Measurements from ENCODE around the gene SIK2. TPM values are rescaled to one million over a fixed set of nuclear protein-coding genes. Genes with fewer than 3 reads are reported as not detected.

The SIK2 gene
- total RNA-seq, 1 donor from 2014 or later, result 9.9 TPM

DNA sequence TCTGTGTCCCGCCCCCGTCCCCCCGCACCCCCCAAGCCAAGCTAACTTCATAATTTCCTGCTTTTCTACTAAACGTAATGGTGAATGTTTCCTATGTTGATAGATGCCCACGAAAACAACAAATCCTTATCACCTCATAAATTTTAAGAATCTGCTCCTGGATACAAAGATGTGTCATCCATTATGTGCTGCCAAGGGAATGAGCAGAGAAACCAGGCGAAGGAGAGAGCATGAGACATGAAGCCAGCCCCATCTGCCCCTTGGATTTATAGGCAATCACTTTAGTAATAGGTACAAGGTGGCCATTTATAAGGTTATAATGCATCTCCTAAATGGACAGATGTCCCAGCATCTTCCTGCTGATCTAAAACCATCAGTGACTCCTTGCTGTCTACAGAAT is 31.5 kb upstream of the SIK2 start:
- Mint-ChIP-seq H3K36me3 (ENCODE audit: low read depth) (no peaks in the 10 kb centered on the region), H3K4me1 (ENCODE audit: low read depth) (no peaks in the 10 kb centered on the region), H3K4me3 (ENCODE audit: low read depth) (no peak overlapping the region), H3K27ac (no peak overlapping the region), H3K9me3 (no peaks in the 10 kb centered on the region), H3K27me3 (ENCODE audit: low read depth) (peaks cover 6% of the 10 kb centered on the region)
- no peak for DNase-seq (ENCODE audit: low spot score)
- intact Hi-C loops (cut with micrococcal nuclease), result no loop called here

DNA sequence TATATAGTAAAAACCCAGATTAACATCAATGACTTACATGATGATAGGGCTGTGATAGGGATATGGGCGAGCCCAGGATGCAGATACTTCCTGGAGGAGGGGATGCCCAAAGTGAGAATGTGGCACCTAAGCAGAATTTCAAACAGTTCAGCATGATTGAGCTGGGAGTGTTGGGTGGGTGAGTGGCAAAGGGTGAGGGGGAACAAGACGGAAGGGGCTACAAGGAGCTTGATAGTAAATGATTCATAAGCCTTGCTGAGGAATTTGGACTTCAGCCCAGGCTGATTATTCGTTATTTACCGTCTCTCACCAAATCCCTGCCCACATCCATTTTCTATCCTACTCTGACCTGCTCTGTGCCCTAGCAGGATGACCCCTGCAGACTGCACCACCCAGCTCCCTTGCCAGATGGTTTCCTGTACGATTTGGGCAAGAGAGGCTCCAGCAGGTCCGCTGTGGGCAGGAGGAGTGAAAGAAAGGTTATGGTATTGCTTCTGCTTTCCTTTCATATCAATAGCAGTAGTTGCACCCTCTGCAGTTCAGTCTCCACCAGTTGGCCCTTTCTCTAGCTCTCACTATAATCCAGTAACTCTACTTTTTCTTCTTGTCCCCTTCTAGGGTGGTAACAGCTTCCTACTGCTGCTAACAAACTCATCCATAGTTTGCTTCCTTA is 30.3 kb upstream of the SIK2 start:
- Mint-ChIP-seq H3K9me3 (no peaks in the 10 kb centered on the region), H3K4me1 (ENCODE audit: low read depth) (no peaks in the 10 kb centered on the region), H3K27me3 (ENCODE audit: low read depth) (peaks cover 6% of the 10 kb centered on the region), H3K36me3 (ENCODE audit: low read depth) (no peaks in the 10 kb centered on the region), H3K4me3 (ENCODE audit: low read depth) (no peak overlapping the region), H3K27ac (no peak overlapping the region)
- intact Hi-C loops (cut with micrococcal nuclease), result no loop called here
- DNase-seq (ENCODE audit: low spot score), result no peak

DNA sequence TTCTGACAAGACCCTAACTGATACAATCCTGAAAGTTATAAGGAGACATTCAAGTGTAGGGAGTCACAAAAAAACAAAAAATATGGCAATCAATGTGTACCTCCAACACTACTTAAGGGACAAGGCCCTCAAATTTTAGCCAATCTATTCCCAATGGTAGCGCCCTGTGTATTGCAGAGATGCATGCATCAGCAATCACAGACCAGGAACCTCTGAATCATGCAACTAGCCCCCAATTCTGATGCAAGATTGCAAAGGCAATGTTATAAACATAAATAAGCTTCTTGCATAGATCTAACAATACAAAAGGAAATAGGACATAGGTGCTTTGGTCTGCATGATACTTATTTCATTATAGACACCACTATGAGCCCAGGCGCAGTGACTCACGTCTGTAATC is 29.7 kb upstream of the SIK2 start:
- Mint-ChIP-seq H3K9me3 (no peaks in the 10 kb centered on the region), H3K4me3 (ENCODE audit: low read depth) (no peak overlapping the region), H3K36me3 (ENCODE audit: low read depth) (no peaks in the 10 kb centered on the region), H3K27me3 (ENCODE audit: low read depth) (peaks cover 6% of the 10 kb centered on the region), H3K4me1 (ENCODE audit: low read depth) (no peaks in the 10 kb centered on the region), H3K27ac (no peak overlapping the region)
- intact Hi-C loops (cut with micrococcal nuclease), result no loop called here
- no peak for DNase-seq (ENCODE audit: low spot score)

DNA sequence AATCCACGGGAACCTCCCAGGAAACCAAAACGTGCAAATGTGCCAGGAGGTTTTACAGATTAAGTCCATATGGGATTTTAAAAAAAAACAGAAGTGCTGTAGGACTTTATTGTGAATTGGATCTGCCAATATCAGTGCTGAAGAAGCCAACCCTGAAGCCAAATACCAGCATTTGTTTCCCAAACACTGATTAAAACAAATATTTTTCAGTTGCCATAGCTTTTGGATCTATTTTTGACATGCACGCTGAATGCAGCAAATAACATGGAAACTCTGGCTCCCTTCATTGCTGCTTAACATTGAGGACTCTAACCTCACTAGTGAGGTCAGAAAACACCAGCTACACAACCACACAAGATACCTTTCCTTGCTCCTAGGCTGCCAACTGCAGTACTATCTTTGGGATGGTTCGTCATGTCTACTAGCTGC is 28.4 kb upstream of the SIK2 start:
- no peaks in the 10 kb centered on the region for H3K4me1 Mint-ChIP-seq (ENCODE audit: low read depth)
- peaks cover 6% of the 10 kb centered on the region for H3K27me3 Mint-ChIP-seq (ENCODE audit: low read depth)
- intact Hi-C loops (cut with micrococcal nuclease), result loop anchor here (2.0 kb wide), 1 partner anchor 15 kb away; no protein-coding TSS in a partner anchor
- H3K9me3 Mint-ChIP-seq, result no peaks in the 10 kb centered on the region
- no peak overlapping the region for H3K4me3 Mint-ChIP-seq (ENCODE audit: low read depth)
- DNase-seq (ENCODE audit: low spot score), result no peak
- H3K36me3 Mint-ChIP-seq (ENCODE audit: low read depth), result no peaks in the 10 kb centered on the region
- H3K27ac Mint-ChIP-seq, result no peak overlapping the region

DNA sequence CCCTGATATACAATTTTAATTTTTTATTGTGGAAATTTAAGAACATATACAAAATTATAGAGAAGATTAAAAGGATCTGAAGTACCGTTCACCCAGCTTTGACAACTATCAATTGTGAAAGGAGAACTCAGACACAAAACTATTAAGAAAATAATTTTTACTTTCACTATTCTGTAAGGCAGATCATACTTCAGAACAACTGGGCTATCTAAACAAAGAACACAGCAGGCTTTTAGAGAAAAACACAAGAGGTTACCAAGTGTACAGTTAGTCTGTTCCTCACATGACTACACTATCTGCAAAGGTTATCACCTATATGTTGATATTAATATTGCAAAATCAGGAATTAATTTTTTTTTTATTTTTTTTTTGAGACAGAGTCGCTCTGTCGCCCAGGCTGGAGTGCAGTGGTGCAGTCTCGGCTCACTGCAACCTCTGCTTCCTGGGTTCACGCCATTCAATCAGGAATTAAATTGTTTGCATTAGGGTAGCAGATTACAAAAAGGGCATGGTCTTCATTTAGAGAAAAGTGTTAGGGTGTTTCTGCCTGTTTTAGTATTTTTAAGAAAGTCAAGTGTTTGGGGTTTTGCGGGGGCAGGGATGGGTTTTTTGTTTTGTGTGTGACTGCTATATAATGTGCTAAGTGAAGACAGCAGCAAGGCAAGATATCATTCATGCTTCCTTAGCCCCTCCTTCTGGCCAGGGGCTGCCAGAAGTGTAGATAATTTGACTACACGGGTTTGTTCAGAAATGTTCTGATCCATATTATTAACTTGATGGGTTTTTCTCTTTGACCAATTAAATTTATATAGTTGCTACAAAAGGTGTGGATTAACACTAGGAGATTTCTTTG is 27.6 kb upstream of the SIK2 start:
- intact Hi-C loops (cut with micrococcal nuclease), result loop anchor here (2.0 kb wide), 1 partner anchor 14 kb away; no protein-coding TSS in a partner anchor
- H3K27ac Mint-ChIP-seq, result no peak overlapping the region
- peaks cover 6% of the 10 kb centered on the region for H3K27me3 Mint-ChIP-seq (ENCODE audit: low read depth)
- H3K4me1 Mint-ChIP-seq (ENCODE audit: low read depth), result no peaks in the 10 kb centered on the region
- no peak for DNase-seq (ENCODE audit: low spot score)
- H3K36me3 Mint-ChIP-seq (ENCODE audit: low read depth), result no peaks in the 10 kb centered on the region
- no peak overlapping the region for H3K4me3 Mint-ChIP-seq (ENCODE audit: low read depth)
- H3K9me3 Mint-ChIP-seq, result no peaks in the 10 kb centered on the region

DNA sequence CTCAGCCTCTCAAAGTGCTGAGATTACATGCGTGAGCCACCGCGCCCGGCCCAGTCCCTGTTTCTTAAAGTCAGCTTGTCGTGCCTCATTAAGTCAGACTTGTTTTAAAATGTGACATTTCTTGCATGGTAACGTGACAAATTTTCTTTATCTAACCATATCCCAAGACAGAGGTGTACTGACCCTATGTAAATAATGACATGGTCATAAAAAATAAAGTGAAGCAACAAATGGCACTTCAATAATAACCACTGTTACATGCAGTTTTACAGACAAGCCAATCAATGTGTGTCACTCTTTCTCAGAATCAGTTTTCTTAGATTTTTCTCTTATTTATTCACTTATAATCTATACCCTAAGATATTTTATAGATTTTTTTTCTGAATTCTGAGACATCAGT is 26.5 kb upstream of the SIK2 start:
- intact Hi-C loops (cut with micrococcal nuclease), result loop anchor here (2.0 kb wide), 1 partner anchor 13 kb away; no protein-coding TSS in a partner anchor
- Mint-ChIP-seq H3K27ac (no peak overlapping the region), H3K27me3 (ENCODE audit: low read depth) (peaks cover 4% of the 10 kb centered on the region)

DNA sequence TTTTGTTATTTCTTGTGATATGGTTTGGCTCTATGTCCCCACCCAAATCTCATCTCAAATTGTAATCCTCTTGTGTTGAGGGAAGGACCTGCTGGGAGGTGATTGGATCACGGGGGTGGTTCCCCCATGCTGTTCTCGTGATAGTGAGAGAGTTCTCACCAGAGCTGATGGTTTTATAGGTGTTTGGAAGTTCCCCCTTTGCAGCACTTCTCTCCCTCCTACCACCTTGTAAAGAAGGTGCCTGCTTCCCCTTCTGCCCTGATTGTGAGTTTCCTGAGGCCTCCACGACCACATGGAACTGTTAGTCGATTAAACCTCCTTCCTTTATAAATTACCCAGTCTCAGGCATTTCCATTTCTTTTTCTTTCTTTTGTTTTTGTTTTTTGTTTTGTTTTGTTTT is 24.4 kb upstream of the SIK2 start:
- no peaks in the 10 kb centered on the region for H3K4me1 Mint-ChIP-seq (ENCODE audit: low read depth)
- DNase-seq (ENCODE audit: low spot score), result no peak
- no peak overlapping the region for H3K4me3 Mint-ChIP-seq (ENCODE audit: low read depth)
- H3K27ac Mint-ChIP-seq, result no peak overlapping the region
- H3K36me3 Mint-ChIP-seq (ENCODE audit: low read depth), result no peaks in the 10 kb centered on the region
- peaks cover 4% of the 10 kb centered on the region for H3K27me3 Mint-ChIP-seq (ENCODE audit: low read depth)
- intact Hi-C loops (cut with micrococcal nuclease), result no loop called here
- no peaks in the 10 kb centered on the region for H3K9me3 Mint-ChIP-seq

More for the DNA sequence above, 26.5 kb upstream of the SIK2 start:
- Mint-ChIP-seq H3K36me3 (ENCODE audit: low read depth) (no peaks in the 10 kb centered on the region), H3K9me3 (no peaks in the 10 kb centered on the region), H3K4me3 (ENCODE audit: low read depth) (no peak overlapping the region), H3K4me1 (ENCODE audit: low read depth) (no peaks in the 10 kb centered on the region)
- DNase-seq (ENCODE audit: low spot score), result no peak

DNA sequence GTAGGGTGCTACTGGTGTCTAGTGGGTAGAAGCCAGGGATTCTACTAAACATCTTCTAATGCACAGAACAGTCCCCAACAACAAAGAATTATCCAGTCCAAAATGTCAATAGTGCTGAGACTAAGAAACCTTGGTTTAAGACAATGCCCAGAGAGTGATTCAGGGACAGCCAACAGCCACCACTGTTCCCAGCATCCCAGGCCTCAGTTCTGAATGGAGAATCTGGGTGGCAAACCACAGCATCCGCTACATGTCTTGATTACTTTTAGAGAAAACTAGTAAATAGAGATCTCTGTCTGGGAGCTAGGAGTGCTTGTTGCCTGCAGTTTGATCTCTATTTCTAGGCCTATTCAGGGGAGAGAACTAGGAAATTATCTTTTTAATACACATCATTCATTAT is 20.9 kb upstream of the SIK2 start:
- Mint-ChIP-seq H3K36me3 (ENCODE audit: low read depth) (no peaks in the 10 kb centered on the region), H3K4me1 (ENCODE audit: low read depth) (peaks cover under 1% of the 10 kb centered on the region), H3K9me3 (no peaks in the 10 kb centered on the region), H3K4me3 (ENCODE audit: low read depth) (no peak overlapping the region), H3K27me3 (ENCODE audit: low read depth) (peaks cover 2% of the 10 kb centered on the region), H3K27ac (no peak overlapping the region)
- intact Hi-C loops (cut with micrococcal nuclease), result no loop called here
- DNase-seq (ENCODE audit: low spot score), result no peak

DNA sequence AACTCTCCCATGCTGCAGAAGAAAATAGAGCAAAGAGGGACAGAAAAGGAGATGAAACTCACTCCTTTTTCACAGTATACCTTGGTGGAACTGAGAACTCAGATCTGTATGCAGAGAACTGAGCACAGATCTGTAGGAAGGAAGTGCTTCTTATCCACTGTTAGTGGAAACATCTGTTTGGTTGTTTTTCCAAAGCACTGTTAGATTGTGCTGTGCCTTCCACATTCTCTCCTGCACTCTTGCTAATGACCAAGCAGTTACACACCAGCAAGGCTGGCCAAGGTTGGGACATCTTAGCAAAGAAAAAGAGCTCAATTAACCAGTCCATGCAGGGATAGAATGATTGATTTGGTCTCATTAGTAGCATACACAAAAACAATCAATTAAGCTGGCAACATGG is 20.1 kb upstream of the SIK2 start:
- DNase-seq (ENCODE audit: low spot score), result no peak
- H3K4me3 Mint-ChIP-seq (ENCODE audit: low read depth), result no peak overlapping the region
- no peaks in the 10 kb centered on the region for H3K36me3 Mint-ChIP-seq (ENCODE audit: low read depth)
- intact Hi-C loops (cut with micrococcal nuclease), result no loop called here
- peaks cover 2% of the 10 kb centered on the region for H3K27me3 Mint-ChIP-seq (ENCODE audit: low read depth)
- H3K4me1 Mint-ChIP-seq (ENCODE audit: low read depth), result peaks cover 2% of the 10 kb centered on the region
- H3K27ac Mint-ChIP-seq, result no peak overlapping the region
- no peaks in the 10 kb centered on the region for H3K9me3 Mint-ChIP-seq

DNA sequence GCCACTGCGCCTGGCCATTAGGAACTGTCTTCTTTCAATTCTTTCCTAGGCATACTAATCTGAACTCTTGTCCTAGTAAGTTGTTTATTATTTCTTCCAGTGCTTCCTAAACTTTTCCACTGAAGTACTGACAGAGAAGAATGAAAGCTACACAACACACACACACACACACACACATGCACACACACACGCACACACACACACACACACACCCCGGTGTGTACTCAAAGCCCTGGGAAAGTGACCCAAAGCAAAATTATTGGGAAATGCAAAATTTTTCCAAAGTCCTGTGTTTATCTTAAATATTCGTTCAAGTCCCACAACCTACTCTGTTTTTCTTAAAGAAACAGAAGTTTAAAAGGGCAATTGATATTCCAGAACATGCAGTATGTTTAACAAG is 19.4 kb upstream of the SIK2 start:
- no peak overlapping the region for H3K4me3 Mint-ChIP-seq (ENCODE audit: low read depth)
- DNase-seq (ENCODE audit: low spot score), result no peak
- H3K9me3 Mint-ChIP-seq, result no peaks in the 10 kb centered on the region
- no peaks in the 10 kb centered on the region for H3K36me3 Mint-ChIP-seq (ENCODE audit: low read depth)
- intact Hi-C loops (cut with micrococcal nuclease), result no loop called here
- H3K27me3 Mint-ChIP-seq (ENCODE audit: low read depth), result peaks cover 2% of the 10 kb centered on the region
- peaks cover 2% of the 10 kb centered on the region for H3K4me1 Mint-ChIP-seq (ENCODE audit: low read depth)
- H3K27ac Mint-ChIP-seq, result no peak overlapping the region

DNA sequence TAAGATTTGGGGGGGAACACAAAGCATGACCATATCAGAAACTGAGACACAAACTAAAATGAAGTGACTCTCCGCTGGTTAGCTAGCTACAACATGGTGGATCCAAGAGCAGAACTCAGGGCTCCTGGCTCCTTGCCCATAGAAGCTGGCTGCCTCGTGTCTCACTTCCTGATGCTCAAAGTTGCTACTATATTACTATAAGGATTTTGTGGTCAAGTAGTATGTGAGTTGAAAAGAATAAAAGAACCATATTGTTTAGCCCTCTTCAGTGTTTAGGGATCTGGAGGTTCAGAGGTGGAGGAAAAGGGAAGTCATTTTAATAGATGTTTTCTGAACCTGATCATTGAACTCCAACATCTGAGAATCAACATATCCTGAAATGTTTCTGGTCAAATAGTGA is 16.9 kb upstream of the SIK2 start:
- intact Hi-C loops (cut with micrococcal nuclease), result no loop called here
- no peak overlapping the region for H3K4me3 Mint-ChIP-seq (ENCODE audit: low read depth)
- no peak for DNase-seq (ENCODE audit: low spot score)

DNA sequence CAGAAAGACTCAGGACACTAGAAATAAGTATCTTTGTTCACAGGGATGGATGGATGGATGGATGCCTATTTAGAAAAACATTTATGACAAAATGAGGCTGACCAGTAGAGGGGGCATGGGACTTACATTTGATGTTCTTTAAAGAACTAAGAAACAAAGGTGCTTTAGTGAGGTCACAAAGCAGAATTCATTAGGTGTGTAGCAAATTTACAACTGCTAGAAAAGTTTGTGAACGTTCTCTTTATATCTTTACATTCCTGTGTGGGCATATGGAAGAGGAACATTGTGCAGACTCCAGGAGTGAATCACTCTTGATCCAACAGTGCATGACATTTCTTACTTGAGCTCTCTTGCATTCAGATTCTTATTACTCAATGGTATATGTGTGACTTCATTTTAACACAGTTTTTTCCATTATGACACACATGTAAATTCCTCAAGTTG is 15.8 kb upstream of the SIK2 start:
- no peaks in the 10 kb centered on the region for H3K36me3 Mint-ChIP-seq (ENCODE audit: low read depth)
- H3K4me1 Mint-ChIP-seq (ENCODE audit: low read depth), result peaks cover 2% of the 10 kb centered on the region
- H3K27ac Mint-ChIP-seq, result no peak overlapping the region
- no peak overlapping the region for H3K4me3 Mint-ChIP-seq (ENCODE audit: low read depth)
- intact Hi-C loops (cut with micrococcal nuclease), result loop anchor here (1.0 kb wide), 2 partner anchors 191 to 255 kb away; no protein-coding TSS in a partner anchor
- H3K9me3 Mint-ChIP-seq, result no peaks in the 10 kb centered on the region
- H3K27me3 Mint-ChIP-seq (ENCODE audit: low read depth), result peaks cover 5% of the 10 kb centered on the region
- no peak for DNase-seq (ENCODE audit: low spot score)

More for the DNA sequence above, 16.9 kb upstream of the SIK2 start:
- H3K27ac Mint-ChIP-seq, result no peak overlapping the region
- no peaks in the 10 kb centered on the region for H3K36me3 Mint-ChIP-seq (ENCODE audit: low read depth)
- H3K4me1 Mint-ChIP-seq (ENCODE audit: low read depth), result peaks cover 2% of the 10 kb centered on the region
- H3K27me3 Mint-ChIP-seq (ENCODE audit: low read depth), result peaks cover 5% of the 10 kb centered on the region
- H3K9me3 Mint-ChIP-seq, result no peaks in the 10 kb centered on the region

DNA sequence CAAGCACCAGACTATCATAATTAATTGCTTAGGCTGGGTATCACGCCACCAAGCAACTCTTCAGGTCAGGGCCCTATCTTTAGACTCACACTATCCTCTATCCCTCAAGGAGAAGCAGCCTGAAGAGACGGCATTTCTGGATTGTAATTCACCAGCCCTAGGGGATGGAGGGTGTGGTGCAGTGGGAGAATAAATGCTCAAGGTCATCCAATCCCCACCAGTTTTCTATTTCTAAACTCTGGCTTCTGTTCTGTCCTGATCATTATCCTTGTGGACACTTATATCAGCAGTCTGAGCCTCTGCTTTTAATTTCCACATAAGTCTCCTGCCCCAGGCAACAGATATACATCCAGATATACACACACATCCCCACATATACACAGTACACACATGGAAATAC is 13.1 kb upstream of the SIK2 start:
- Mint-ChIP-seq H3K4me3 (ENCODE audit: low read depth) (no peak overlapping the region), H3K27ac (no peak overlapping the region), H3K9me3 (no peaks in the 10 kb centered on the region), H3K36me3 (ENCODE audit: low read depth) (no peaks in the 10 kb centered on the region), H3K27me3 (ENCODE audit: low read depth) (peaks cover 4% of the 10 kb centered on the region), H3K4me1 (ENCODE audit: low read depth) (peaks cover 2% of the 10 kb centered on the region)
- DNase-seq (ENCODE audit: low spot score), result no peak
- intact Hi-C loops (cut with micrococcal nuclease), result loop anchor here (2.0 kb wide), 1 partner anchor 14 kb away; no protein-coding TSS in a partner anchor

All from activated T-helper 2 cell treated with anti-CD3 and anti-CD28 coated beads, Interferon-gamma antibody, Interleukin-2, Interleukin-4, amounts not matched to agents 10 μg/mL and 5 μg/mL and 100 μg/mL, durations not matched to agents 14 hours and 24 hours and 36 hours (primary cell).